ENCODE results near the gene PEX14. TPM values are rescaled to one million over a fixed set of nuclear protein-coding genes. Genes with fewer than 3 reads are reported as not detected.

PEX14 gene
- total RNA-seq, 1 experiment from 2014 or later, result 27.3 TPM

GRCh38 chr1:10430216-10431069 lies 44.3 kb upstream of the PEX14 start, which contains the start of gene CENPS (continued):
- TF ChIP-seq E2F5 (CRISPR knock-in tag; IDR thresholded peaks at IDR 0.05), result peak; percentile 100
- TF ChIP-seq ETV6 (CRISPR knock-in tag; IDR thresholded peaks at IDR 0.05), result peak; percentile 88
- peak; percentile 79; the same call in 1 of the 2 replicates for TF ChIP-seq ZBTB43 (CRISPR knock-in tag; IDR thresholded peaks at IDR 0.05)
- 0 out of 2 replicates have a peak, but pooled peaks have one; percentile 56 for TF ChIP-seq ELF4 (CRISPR knock-in tag; IDR thresholded peaks at IDR 0.05; ENCODE audit: low read depth)
- TF ChIP-seq SP1 (CRISPR knock-in tag; conservative IDR thresholded peaks at IDR 0.05), result peak; percentile 86
- 0 out of 2 replicates have a peak, but pooled peaks have one; percentile 25 for TF ChIP-seq SMAD4 (CRISPR knock-in tag; IDR thresholded peaks at IDR 0.05)
- peak; percentile 59; the same call in 1 of the 2 replicates for TF ChIP-seq ZBTB21 (CRISPR knock-in tag; IDR thresholded peaks at IDR 0.05; ENCODE audit: borderline replicate concordance)
- TF ChIP-seq NFE2L1 (CRISPR knock-in tag; IDR thresholded peaks at IDR 0.05), result peak; percentile 84; the same call in 1 of the 2 replicates
- no peak for TF ChIP-seq ZNF396 (CRISPR knock-in tag; IDR thresholded peaks at IDR 0.05; ENCODE audit: borderline replicate concordance)
- 0 out of 2 replicates have a peak, but pooled peaks have one; percentile 78 for TF ChIP-seq PRRX2 (CRISPR knock-in tag; IDR thresholded peaks at IDR 0.05)
- TF ChIP-seq CREM (CRISPR knock-in tag; IDR thresholded peaks at IDR 0.05), result peak; percentile 81; the same call in 1 of the 2 replicates
- no peak for TF ChIP-seq ZNF138 (CRISPR knock-in tag; conservative IDR thresholded peaks at IDR 0.05)
- TF ChIP-seq ZNF425 (CRISPR knock-in tag; conservative IDR thresholded peaks at IDR 0.05), result no peak
- TF ChIP-seq RELA (CRISPR knock-in tag; IDR thresholded peaks at IDR 0.05; ENCODE audit: borderline replicate concordance), result peak; percentile 91
- no peak; the same call in 1 of the 2 replicates for TF ChIP-seq ARID4B (CRISPR knock-in tag; IDR thresholded peaks at IDR 0.05; ENCODE audit: borderline replicate concordance)
- TF ChIP-seq TEAD4 (CRISPR knock-in tag; IDR thresholded peaks at IDR 0.05), result peak; percentile 63; the same call in 1 of the 2 replicates
- no peak for TF ChIP-seq USF1 (CRISPR knock-in tag; IDR thresholded peaks at IDR 0.05)
- TF ChIP-seq ESRRA (CRISPR knock-in tag; IDR thresholded peaks at IDR 0.05; ENCODE audit: borderline replicate concordance), result peak; percentile 33; the same call in 1 of the 2 replicates
- TF ChIP-seq E2F4 (CRISPR knock-in tag; IDR thresholded peaks at IDR 0.05; ENCODE audit: borderline replicate concordance, low read depth), result peak; percentile 100
- peak; percentile 78; the same call in 1 of the 2 replicates for TF ChIP-seq PREB (CRISPR knock-in tag; IDR thresholded peaks at IDR 0.05; ENCODE audit: borderline replicate concordance)
- TF ChIP-seq FOXP1 (CRISPR knock-in tag; IDR thresholded peaks at IDR 0.05; ENCODE audit: borderline replicate concordance), result peak; percentile 85
- no peak for TF ChIP-seq CBFB (CRISPR knock-in tag; IDR thresholded peaks at IDR 0.05; ENCODE audit: low read depth)
- peak; percentile 39; the same call in 1 of the 2 replicates for TF ChIP-seq KAT7 (CRISPR knock-in tag; IDR thresholded peaks at IDR 0.05; ENCODE audit: borderline replicate concordance)
- TF ChIP-seq ATF3 (CRISPR knock-in tag; conservative IDR thresholded peaks at IDR 0.05), result 0 out of 2 replicates have a peak, but pooled peaks have one; percentile 12
- 0 out of 2 replicates have a peak, but pooled peaks have one; percentile 10 for TF ChIP-seq CREB1 (CRISPR knock-in tag; IDR thresholded peaks at IDR 0.05)

Measured in WTC11 (cell line).